ENCODE data around the gene POLR2F. TPM values are rescaled to one million over a fixed set of nuclear protein-coding genes. Genes with fewer than 3 reads are reported as not detected.

POLR2F gene
- total and polyA plus RNA-seq, 9 of the 15 experiments (the other 6 are each of a cell fraction or from before 2014, with no cell fraction given), result 98.9 to 410 (median 168) TPM

GRCh38 chr22:37953437-37954179 is at the start of gene POLR2F, which contains the start of gene C22orf23 (continued):
- TF ChIP-seq ATF1 (CRISPR knock-in tag; IDR thresholded peaks at IDR 0.05), result 0 out of 2 replicates have a peak, but pooled peaks have one; percentile 34
- TF ChIP-seq ATF1 (tag; IDR thresholded peaks at IDR 0.05), result peak; percentile 70
- TF ChIP-seq CTBP1 (IDR thresholded peaks at IDR 0.05; ENCODE audit: borderline replicate concordance), result 0 out of 2 replicates have a peak, but pooled peaks have one; percentile 17
- peak; percentile 89 for TF ChIP-seq GABPA (tag; conservative IDR thresholded peaks at IDR 0.05; ENCODE audit: low read depth)
- TF ChIP-seq PHF20 (IDR thresholded peaks at IDR 0.05; ENCODE audit: partially characterized antibody), result peak; percentile 62
- no peak for TF ChIP-seq REST (IDR thresholded peaks at IDR 0.05; ENCODE audit: borderline replicate concordance)
- TF ChIP-seq REST (CRISPR knock-in tag; IDR thresholded peaks at IDR 0.05; ENCODE audit: low read depth), result 0 out of 2 replicates have a peak, but pooled peaks have one; percentile 24
- TF ChIP-seq NKRF (IDR thresholded peaks at IDR 0.05; ENCODE audit: borderline replicate concordance), result peak; percentile 80; the same call in 1 of the 2 replicates
- TF ChIP-seq SAFB (IDR thresholded peaks at IDR 0.05; ENCODE audit: borderline replicate concordance, low read depth, low read length), result 0 out of 2 replicates have a peak, but pooled peaks have one; percentile 50
- no peak for TF ChIP-seq SETDB1 (IDR thresholded peaks at IDR 0.05; ENCODE audit: low read length)
- TF ChIP-seq MLX (CRISPR knock-in tag; conservative IDR thresholded peaks at IDR 0.05), result no peak
- TF ChIP-seq POLR2AphosphoS5 (IDR thresholded peaks at IDR 0.05; ENCODE audit: control insufficient read depth, insufficient read depth, low read depth, low read length), result peak; percentile 53; the same call in 1 of the 2 replicates
- peak; percentile 84 for TF ChIP-seq KDM5B (IDR thresholded peaks at IDR 0.05; ENCODE audit: insufficient replicate concordance, low read depth, low read length)
- TF ChIP-seq GABPB1 (CRISPR knock-in tag; IDR thresholded peaks at IDR 0.05), result peak; percentile 87
- peak; percentile 46 to 50; a peak in 2 of 4 replicates for TF ChIP-seq MAZ (CRISPR knock-in tag; conservative IDR thresholded peaks at IDR 0.05 in 1 of 2, IDR thresholded peaks at IDR 0.05 in 1 of 2)
- peak; percentile 66 for TF ChIP-seq EP400 (IDR thresholded peaks at IDR 0.05)
